ENCODE results near the gene PPP1R12B. TPM values are rescaled to one million over a fixed set of nuclear protein-coding genes. Genes with fewer than 3 reads are reported as not detected.
A peak's percentile ranks its signal among the peaks of the same experiment; 100 is the strongest.
"Not testable (repeated sequence)": the region's sequence is repeated elsewhere in the genome, so short reads cannot be mapped to it uniquely, and the experiment has no call there.

PPP1R12B gene
- total RNA-seq, 1 experiment from 2014 or later: 18.7 TPM

- no peak for DNase-seq (ENCODE audit: low spot score)
These were observed 265.1 kb downstream of the PPP1R12B start for GRCh38 chr1:202613571-202613970.

GRCh38 chr1:202614363-202615207 is 266.1 kb downstream of the PPP1R12B start:
- DNase-seq (ENCODE audit: low spot score): peak; percentile 45

GRCh38 chr1:202615208-202615500 is 266.7 kb downstream of the PPP1R12B start:
- DNase-seq (ENCODE audit: low spot score): not testable (repeated sequence)

GRCh38 chr1:202615501-202616354 is 267.2 kb downstream of the PPP1R12B start:
- no peak for DNase-seq (ENCODE audit: low spot score)

- no peak for DNase-seq (ENCODE audit: low spot score)
These were observed 267.9 kb downstream of the PPP1R12B start for GRCh38 chr1:202616355-202616915.

- not testable (repeated sequence) for DNase-seq (ENCODE audit: low spot score)
These were observed 270.5 kb downstream of the PPP1R12B start for GRCh38 chr1:202619012-202619411.

- no peak for DNase-seq (ENCODE audit: low spot score)
These were observed 271.0 kb downstream of the PPP1R12B start for GRCh38 chr1:202619505-202619904.

- not testable (repeated sequence) for DNase-seq (ENCODE audit: low spot score)
These were observed 271.5 kb downstream of the PPP1R12B start for GRCh38 chr1:202620036-202620435.

GRCh38 chr1:202621446-202621845 is 272.9 kb downstream of the PPP1R12B start:
- DNase-seq (ENCODE audit: low spot score): no peak

GRCh38 chr1:202622388-202622787 is 273.9 kb downstream of the PPP1R12B start:
- no peak for DNase-seq (ENCODE audit: low spot score)

- DNase-seq (ENCODE audit: low spot score): no peak
These were observed 274.6 kb downstream of the PPP1R12B start for GRCh38 chr1:202623075-202623474.

- not testable (repeated sequence) for DNase-seq (ENCODE audit: low spot score)
These were observed 275.0 kb downstream of the PPP1R12B start for GRCh38 chr1:202623476-202623875.

GRCh38 chr1:202624088-202624780 is 275.7 kb downstream of the PPP1R12B start:
- no peak for DNase-seq (ENCODE audit: low spot score)

- no peak for DNase-seq (ENCODE audit: low spot score)
These were observed 276.2 kb downstream of the PPP1R12B start for GRCh38 chr1:202624781-202625108.

- DNase-seq (ENCODE audit: low spot score): peak; percentile 48
These were observed 277.2 kb downstream of the PPP1R12B start for GRCh38 chr1:202625416-202626360.

- not testable (repeated sequence) for DNase-seq (ENCODE audit: low spot score)
These were observed 278.5 kb downstream of the PPP1R12B start for GRCh38 chr1:202627036-202627435.

GRCh38 chr1:202627841-202628565 is 279.5 kb downstream of the PPP1R12B start:
- no peak for DNase-seq (ENCODE audit: low spot score)

- DNase-seq (ENCODE audit: low spot score): no peak
These were observed 280.2 kb downstream of the PPP1R12B start for GRCh38 chr1:202628646-202629215.

GRCh38 chr1:202629257-202629811 is 280.8 kb downstream of the PPP1R12B start:
- not testable (repeated sequence) for DNase-seq (ENCODE audit: low spot score)
